ENCODE data around the gene AGTPBP1. TPM values are rescaled to one million over a fixed set of nuclear protein-coding genes. Genes with fewer than 3 reads are reported as not detected.

AGTPBP1 gene
- total and polyA plus RNA-seq, 2 experiments from 2014 or later, result 31.4 to 58.0 TPM

- no peak for TF ChIP-seq ZNF462 (CRISPR knock-in tag; IDR thresholded peaks at IDR 0.05)
- TF ChIP-seq, protein P1, sequence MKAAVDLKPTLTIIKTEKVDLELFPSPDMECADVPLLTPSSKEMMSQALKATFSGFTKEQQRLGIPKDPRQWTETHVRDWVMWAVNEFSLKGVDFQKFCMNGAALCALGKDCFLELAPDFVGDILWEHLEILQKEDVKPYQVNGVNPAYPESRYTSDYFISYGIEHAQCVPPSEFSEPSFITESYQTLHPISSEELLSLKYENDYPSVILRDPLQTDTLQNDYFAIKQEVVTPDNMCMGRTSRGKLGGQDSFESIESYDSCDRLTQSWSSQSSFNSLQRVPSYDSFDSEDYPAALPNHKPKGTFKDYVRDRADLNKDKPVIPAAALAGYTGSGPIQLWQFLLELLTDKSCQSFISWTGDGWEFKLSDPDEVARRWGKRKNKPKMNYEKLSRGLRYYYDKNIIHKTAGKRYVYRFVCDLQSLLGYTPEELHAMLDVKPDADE (IDR thresholded peaks at IDR 0.05), result no peak
- no peak for TF ChIP-seq EZH2phosphoT487 (IDR thresholded peaks at IDR 0.05; ENCODE audit: unreplicated experiment)
- no peak for TF ChIP-seq STAT1 (IDR thresholded peaks at IDR 0.05; ENCODE audit: unreplicated experiment)
- no peak for TF ChIP-seq EZH2 (IDR thresholded peaks at IDR 0.05; ENCODE audit: low read depth, unreplicated experiment)
- no peak for TF ChIP-seq JUNB (IDR thresholded peaks at IDR 0.05; ENCODE audit: unreplicated experiment)
- no peak for TF ChIP-seq NANOG (IDR thresholded peaks at IDR 0.05; ENCODE audit: borderline replicate concordance)
- TF ChIP-seq POLR2AphosphoS5 (IDR thresholded peaks at IDR 0.05; ENCODE audit: low read depth), result no peak
- no peak for TF ChIP-seq CREB1 (CRISPR knock-in tag; IDR thresholded peaks at IDR 0.05; ENCODE audit: low read depth)
Measured at GRCh38 chr9:85702726-85703289, 38.9 kb downstream of the AGTPBP1 start (continued).

DNA sequence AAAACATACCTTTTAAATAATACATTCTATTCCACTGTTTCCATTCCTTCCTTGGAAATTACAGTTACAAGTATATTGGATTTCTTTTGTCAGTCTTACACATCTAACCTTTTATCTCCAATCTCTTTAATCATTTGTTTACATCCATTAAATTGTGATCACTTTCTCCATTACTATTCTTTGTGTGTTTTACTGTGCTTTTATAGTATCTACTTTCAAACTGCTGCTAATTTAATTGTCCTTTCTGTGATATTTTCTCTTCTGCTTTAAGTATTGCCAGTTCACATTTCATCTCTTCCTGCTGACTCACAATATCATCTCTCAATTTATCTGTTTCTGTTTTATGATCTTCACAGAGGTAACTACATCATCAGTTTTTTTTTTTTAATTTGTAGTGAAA lies 39.6 kb downstream of the AGTPBP1 start:
- no peak overlapping the region for H3K4me3 Mint-ChIP-seq
- H3K36me3 ChIP-seq (ENCODE audit: insufficient read depth), result no peaks in the 10 kb centered on the region
- no peak for DNase-seq (ENCODE audit: low spot score)
- H3K4me3 ChIP-seq, result no peak overlapping the region
- H3K4me1 ChIP-seq (ENCODE audit: insufficient read depth), result no peaks in the 10 kb centered on the region
- H3K4me2 ChIP-seq, result no peak overlapping the region
- H3K27me3 Mint-ChIP-seq (ENCODE audit: insufficient read depth, low read depth, poor library complexity), result peaks cover 2% of the 10 kb centered on the region
- H3K27ac Mint-ChIP-seq, result no peak overlapping the region
- peaks cover 2% of the 10 kb centered on the region; the same call in 1 of the 3 replicates for H3K4me1 Mint-ChIP-seq
- no peak for ATAC-seq
- H4K20me1 ChIP-seq (replicated peaks; ENCODE audit: insufficient read depth), result peaks cover 14% of the 10 kb centered on the region
- no peaks in the 10 kb centered on the region for H3F3A ChIP-seq (replicated peaks; ENCODE audit: low read depth)
- H3K36me3 Mint-ChIP-seq (ENCODE audit: low read depth), result no peaks in the 10 kb centered on the region
- no peaks in the 10 kb centered on the region for H3K9me3 Mint-ChIP-seq
- H3K27ac ChIP-seq (ENCODE audit: low read depth), result no peak overlapping the region
- no peaks in the 10 kb centered on the region for H3K27me3 ChIP-seq (ENCODE audit: insufficient read depth)
- H3K79me2 ChIP-seq (replicated peaks; ENCODE audit: insufficient read depth), result peaks cover 63% of the 10 kb centered on the region
- no peaks in the 10 kb centered on the region for H3K9me2 ChIP-seq (ENCODE audit: insufficient read depth)
- H2AFZ ChIP-seq, result no peak overlapping the region
- TF ChIP-seq POLR2AphosphoS5 (IDR thresholded peaks at IDR 0.05; ENCODE audit: low read depth), result no peak
- no peak for TF ChIP-seq NANOG (IDR thresholded peaks at IDR 0.05; ENCODE audit: borderline replicate concordance)
- TF ChIP-seq CREB1 (CRISPR knock-in tag; IDR thresholded peaks at IDR 0.05; ENCODE audit: low read depth), result no peak
- no peak for TF ChIP-seq ZNF331 (CRISPR knock-in tag; IDR thresholded peaks at IDR 0.05; ENCODE audit: low read depth)
- TF ChIP-seq EZH2 (IDR thresholded peaks at IDR 0.05; ENCODE audit: low read depth, unreplicated experiment), result no peak
- no peak for TF ChIP-seq CTCF (conservative IDR thresholded peaks at IDR 0.05; ENCODE audit: low read depth in 2 of 2)
- TF ChIP-seq STAT1 (IDR thresholded peaks at IDR 0.05; ENCODE audit: unreplicated experiment), result no peak
- TF ChIP-seq EZH2phosphoT487 (IDR thresholded peaks at IDR 0.05; ENCODE audit: unreplicated experiment), result no peak
